DND-41 (cell line): Measurements from ENCODE around the gene SEC61A2.

Source experiments
- ATAC-seq: fragments of 200-7000 bp; cut with Tn5 transposase; 3 replicates; pipeline ENCODE4 v1.9.1; 2021; ENCODE audit warnings: low read depth; ENCODE audit not compliant: insufficient read depth
- DNase-seq: peaks from one replicate; pipeline ENCODE4 v3.0.0-alpha.2; 2020
- H2AFZ ChIP-seq: 2 replicates; pipeline ENCODE4 v1.6.0; 2012; ENCODE audit warnings: low read depth, low read length
- H3K27ac ChIP-seq: 2 replicates; pipeline ENCODE4 v1.5.1; 2012; ENCODE audit warnings: low read length, inconsistent platforms
- H3K27me3 ChIP-seq: fragments of 200-600 bp; sonication (generic); 2 replicates; pipeline ENCODE4 v1.6.0; 2012; ENCODE audit warnings: low read length, mild to moderate bottlenecking, inconsistent platforms; ENCODE audit not compliant: insufficient read depth, poor library complexity
- H3K36me3 ChIP-seq: 2 replicates; pipeline ENCODE4 v1.5.1; 2012; ENCODE audit warnings: low read length, inconsistent platforms; ENCODE audit not compliant: insufficient read depth
- H3K4me1 ChIP-seq: 2 replicates; pipeline ENCODE4 v1.5.1; 2012; ENCODE audit warnings: mild to moderate bottlenecking, low read length; ENCODE audit not compliant: insufficient read depth
- H3K4me2 ChIP-seq: 2 replicates; pipeline ENCODE4 v1.6.0; 2012; ENCODE audit warnings: mild to moderate bottlenecking, moderate library complexity, low read length, inconsistent platforms; ENCODE audit not compliant: insufficient read depth
- H3K4me3 ChIP-seq, 2 experiments: fragments of 200-600 bp in 1 of 2; shearing (Covaris generic) in 1 of 2; 2 replicates each; pipeline ENCODE4 v1.5.1; 2012 to 2016; ENCODE audit warnings: inconsistent platforms in 2 of 2, low read length in 2 of 2, mild to moderate bottlenecking in 2 of 2, low read depth in 1 of 2, moderate library complexity in 1 of 2
- H3K79me2 ChIP-seq: 2 replicates; pipeline ENCODE4 v1.6.0; 2012; ENCODE audit warnings: low read length, inconsistent platforms; ENCODE audit not compliant: insufficient read depth
- H3K9ac ChIP-seq: 2 replicates; pipeline ENCODE4 v1.6.0; 2012; ENCODE audit warnings: low read depth, mild to moderate bottlenecking, inconsistent platforms, low read length, moderate library complexity
- H3K9me3 ChIP-seq: 2 replicates; pipeline ENCODE4 v1.5.1; 2012; ENCODE audit warnings: low read length, moderate library complexity, mild to moderate bottlenecking, inconsistent platforms; ENCODE audit not compliant: insufficient read depth, severe bottlenecking
- H4K20me1 ChIP-seq: 2 replicates; pipeline ENCODE4 v1.6.0; 2012; ENCODE audit warnings: low read length; ENCODE audit not compliant: insufficient read depth
- EZH2 ChIP-seq: IDR thresholded peaks from 3 replicates; pipeline ENCODE4 v1.6.1; 2012; ENCODE audit warnings: borderline replicate concordance, low read depth, mild to moderate bottlenecking, moderate library complexity, low read length, inconsistent platforms; ENCODE audit not compliant: severe bottlenecking
- TF ChIP-seq, protein P1 (sequence below): IDR thresholded peaks from 2 replicates; pipeline ENCODE4 v1.5.1; 2012; ENCODE audit warnings: borderline replicate concordance, low read length, moderate library complexity, mild to moderate bottlenecking; ENCODE audit not compliant: poor library complexity, severe bottlenecking; ENCODE audit errors: extremely low read depth

SEC61A2 gene

DNA sequence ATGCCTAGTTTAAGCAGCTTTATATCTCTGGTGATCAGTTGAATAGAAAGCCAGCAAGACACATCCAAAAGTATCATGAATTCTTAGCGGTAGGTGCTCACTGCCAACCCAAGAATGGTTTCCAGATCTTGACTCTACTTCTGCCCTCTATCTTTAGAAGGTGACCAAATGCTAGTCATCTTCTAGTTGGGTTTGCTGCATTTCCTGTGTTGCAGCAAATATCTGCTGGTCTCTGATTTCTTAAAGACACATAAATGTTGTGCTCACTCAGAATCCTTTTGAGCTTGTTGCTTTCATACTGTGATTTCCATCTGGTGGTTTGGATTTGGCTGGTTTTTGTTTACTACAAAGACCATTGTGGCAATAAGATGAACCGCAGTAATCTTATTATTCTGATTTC is 68.7 kb downstream of the SEC61A2 start:
- no peak overlapping the region for H3K27ac ChIP-seq
- peak overlapping the region; percentile 85; the same call in 1 of the 2 replicates for H3K4me2 ChIP-seq

DNA sequence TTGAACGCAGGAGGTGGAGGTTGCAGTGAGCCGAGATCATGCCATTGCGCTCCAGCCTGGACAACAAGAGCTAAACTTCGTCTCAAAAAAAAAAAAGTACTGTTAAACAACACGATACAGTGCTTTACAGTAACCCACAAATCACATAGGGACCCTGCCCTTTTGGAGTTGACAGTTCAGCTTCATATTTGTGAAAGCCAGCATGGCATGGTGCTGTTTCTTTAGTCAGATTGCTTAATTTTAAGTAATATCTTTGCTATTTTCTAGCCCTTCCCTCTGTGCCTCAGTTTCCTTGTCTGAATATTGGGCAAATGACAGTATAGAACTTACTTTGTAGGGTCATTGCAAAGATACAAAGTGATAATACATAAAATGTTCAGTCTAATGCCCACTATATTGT is 71.4 kb downstream of the SEC61A2 start:
- DNase-seq (no peak), ATAC-seq (no peak)
- Histone ChIP-seq H3K9me3 (no peaks in the 10 kb centered on the region), H3K36me3 (peaks cover 71% of the 10 kb centered on the region), H3K4me1 (peaks cover 26% of the 10 kb centered on the region), H4K20me1 (peaks cover 26% of the 10 kb centered on the region; the same call in 1 of the 2 replicates), H3K4me2 (no peak overlapping the region), H3K27ac (no peak overlapping the region), H3K27me3 (no peaks in the 10 kb centered on the region), H3K79me2 (peaks cover 95% of the 10 kb centered on the region), H3K4me3 (no peak overlapping the region), H3K9ac (no peak overlapping the region), H2AFZ (no peak overlapping the region)
- TF ChIP-seq EZH2, result no peak
- TF ChIP-seq, protein P1, sequence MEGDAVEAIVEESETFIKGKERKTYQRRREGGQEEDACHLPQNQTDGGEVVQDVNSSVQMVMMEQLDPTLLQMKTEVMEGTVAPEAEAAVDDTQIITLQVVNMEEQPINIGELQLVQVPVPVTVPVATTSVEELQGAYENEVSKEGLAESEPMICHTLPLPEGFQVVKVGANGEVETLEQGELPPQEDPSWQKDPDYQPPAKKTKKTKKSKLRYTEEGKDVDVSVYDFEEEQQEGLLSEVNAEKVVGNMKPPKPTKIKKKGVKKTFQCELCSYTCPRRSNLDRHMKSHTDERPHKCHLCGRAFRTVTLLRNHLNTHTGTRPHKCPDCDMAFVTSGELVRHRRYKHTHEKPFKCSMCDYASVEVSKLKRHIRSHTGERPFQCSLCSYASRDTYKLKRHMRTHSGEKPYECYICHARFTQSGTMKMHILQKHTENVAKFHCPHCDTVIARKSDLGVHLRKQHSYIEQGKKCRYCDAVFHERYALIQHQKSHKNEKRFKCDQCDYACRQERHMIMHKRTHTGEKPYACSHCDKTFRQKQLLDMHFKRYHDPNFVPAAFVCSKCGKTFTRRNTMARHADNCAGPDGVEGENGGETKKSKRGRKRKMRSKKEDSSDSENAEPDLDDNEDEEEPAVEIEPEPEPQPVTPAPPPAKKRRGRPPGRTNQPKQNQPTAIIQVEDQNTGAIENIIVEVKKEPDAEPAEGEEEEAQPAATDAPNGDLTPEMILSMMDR, result no peak

More for the DNA sequence above, 68.7 kb downstream of the SEC61A2 start:
- Histone ChIP-seq H3K9me3 (no peaks in the 10 kb centered on the region), H2AFZ (no peak overlapping the region), H3K79me2 (peaks cover 95% of the 10 kb centered on the region), H3K4me3 (peak overlapping the region in 1 of 2 experiments; percentile 35; a peak in 1 of 4 replicates), H3K9ac (no peak overlapping the region), H3K27me3 (no peaks in the 10 kb centered on the region), H3K4me1 (peaks cover 44% of the 10 kb centered on the region), H4K20me1 (peaks cover 26% of the 10 kb centered on the region; the same call in 1 of the 2 replicates), H3K36me3 (peaks cover 49% of the 10 kb centered on the region)
- DNase-seq (no peak), ATAC-seq (no peak)
- TF ChIP-seq, protein P1, result no peak
- no peak for TF ChIP-seq EZH2

DNA sequence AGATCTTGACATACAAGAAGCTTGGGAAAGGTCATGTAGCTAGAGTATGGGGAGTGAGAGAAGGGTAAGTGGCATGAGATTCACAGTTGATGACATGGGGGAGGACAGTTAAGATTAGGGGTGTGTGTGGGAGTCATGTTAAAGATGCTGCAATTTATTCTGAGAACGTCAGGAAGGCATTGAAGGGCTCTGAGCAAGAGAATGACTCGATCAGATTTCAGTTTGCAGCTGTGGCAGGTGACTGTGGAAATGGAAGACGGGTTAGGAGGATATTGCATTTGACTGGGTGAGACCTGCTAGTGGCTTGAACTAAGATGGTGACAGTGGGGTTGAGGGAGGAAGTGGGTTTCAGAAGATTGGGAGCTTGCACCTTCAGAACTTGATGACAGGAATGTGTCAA is 72.1 kb downstream of the SEC61A2 start:
- H3K79me2 ChIP-seq, result peaks cover 96% of the 10 kb centered on the region
- H3K4me3 ChIP-seq, result no peak overlapping the region
- no peak overlapping the region for H3K4me2 ChIP-seq
- DNase-seq (peak; percentile 41), ATAC-seq (peak; percentile 78)
- H4K20me1 ChIP-seq, result peaks cover 26% of the 10 kb centered on the region; the same call in 1 of the 2 replicates
- H3K9me3 ChIP-seq, result no peaks in the 10 kb centered on the region
- H3K9ac ChIP-seq, result no peak overlapping the region
- peak overlapping the region; percentile 43; the same call in 1 of the 2 replicates for H3K27ac ChIP-seq
- peaks cover 26% of the 10 kb centered on the region for H3K4me1 ChIP-seq
- no peak overlapping the region for H2AFZ ChIP-seq
- peaks cover 73% of the 10 kb centered on the region for H3K36me3 ChIP-seq
- no peaks in the 10 kb centered on the region for H3K27me3 ChIP-seq
- TF ChIP-seq EZH2, result no peak
- TF ChIP-seq, protein P1, result no peak
